K562 (cell line): Measurements from ENCODE around the gene PLG. TPM values are rescaled to one million over a fixed set of nuclear protein-coding genes. Genes with fewer than 3 reads are reported as not detected.

Source experiments
- SMARCC2 ChIP-seq: fragments of 450-650 bp; IDR thresholded peaks from 2 replicates; pipeline ENCODE4 v1.6.1; 2017; ENCODE audit warnings: antibody characterized with exemption, moderate library complexity, mild to moderate bottlenecking, low read depth
- ZNF318 ChIP-seq, 2 experiments: fragments of 450-650 bp; IDR thresholded peaks; 2 replicates each; pipeline ENCODE4 v1.6.1; 2016; ENCODE audit warnings: mild to moderate bottlenecking in 2 of 2, borderline replicate concordance in 1 of 2, low read depth in 1 of 2, moderate library complexity in 1 of 2
- polyA plus RNA-seq, 8 experiments: library from polyadenylated mRNA; depleted of rRNA in 4 of 8; stranded (reverse) in 5 of 8; unstranded in 3 of 8; fragments of >200 nt; fragmentation: Nextera tagmentation in 2 of 8; fragmentation: Illumina TruSeq in 1 of 8; extraction: Ambion mirVana in 2 of 8; extraction: Trizol in 1 of 8; gene quantifications; 2 replicates each; pipeline versions ENCODE4 v1.2.1 to v1.2.3, GENCODE V29; 2011 to 2014; ENCODE audit warnings: inconsistent platforms in 1 of 8, missing spikeins in 1 of 8
- total RNA-seq, 7 experiments: library from RNA; depleted of rRNA in 6 of 7; stranded (reverse); fragments of >200 nt in 6 of 7; fragmentation: Illumina TruSeq in 2 of 7; extraction: Trizol in 2 of 7; gene quantifications; 2 replicates each; pipeline versions ENCODE4 v1.2.1 to v1.2.3, GENCODE V29; 2011 to 2021; ENCODE audit warnings: low replicate concordance in 1 of 7

Gene PLG
- total and polyA plus RNA-seq, 9 of the 15 experiments (the other 6 are each of a cell fraction or from before 2014, with no cell fraction given), result 0.64 TPM; not detected in 8

GRCh38 chr6:160767647-160768019 is 65.6 kb downstream of the PLG start (continued):
- TF ChIP-seq ZNF318 (IDR thresholded peaks at IDR 0.05; ENCODE audit: borderline replicate concordance in 1 of 2, low read depth in 1 of 2) (no peak), SMARCC2 (no peak)
